Measurements from ENCODE around the gene MCCC1.

Gene MCCC1

DNA sequence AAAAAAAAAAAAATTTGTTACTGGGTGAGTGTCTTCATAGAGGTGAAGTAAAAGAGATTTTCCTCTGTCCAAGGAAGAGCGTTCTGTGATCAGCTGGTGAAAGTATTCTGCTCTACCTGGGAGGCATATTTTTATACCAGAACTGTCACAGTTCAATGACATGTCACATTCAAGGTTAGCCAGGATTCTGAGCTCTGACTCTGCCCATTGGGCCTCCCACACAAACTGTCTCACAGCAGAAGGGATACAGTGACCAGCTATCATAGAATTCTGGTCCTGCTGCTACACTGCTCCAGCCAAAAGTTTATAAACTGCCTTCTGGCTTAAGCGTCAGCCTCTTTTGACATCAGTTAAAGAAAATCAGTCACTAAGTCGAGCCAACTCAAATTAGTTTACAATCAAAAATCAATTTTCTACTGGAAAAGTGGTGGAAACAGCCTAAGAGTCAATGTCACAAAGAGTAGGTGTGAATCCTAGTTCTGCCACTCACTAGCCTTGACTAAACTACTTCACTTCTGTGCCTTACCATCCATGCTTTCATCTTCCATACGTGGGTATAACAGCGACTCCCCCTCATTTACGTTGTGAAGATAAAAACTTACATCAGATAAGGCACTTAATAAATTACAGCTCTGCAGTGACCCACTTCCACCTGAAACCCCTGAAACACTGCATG is 66.3 kb downstream of the MCCC1 start:
- no peaks in the 10 kb centered on the region for H3K4me1 ChIP-seq
- no peak for DNase-seq
- H3K27me3 ChIP-seq = no peaks in the 10 kb centered on the region
- TF ChIP-seq, protein P1, sequence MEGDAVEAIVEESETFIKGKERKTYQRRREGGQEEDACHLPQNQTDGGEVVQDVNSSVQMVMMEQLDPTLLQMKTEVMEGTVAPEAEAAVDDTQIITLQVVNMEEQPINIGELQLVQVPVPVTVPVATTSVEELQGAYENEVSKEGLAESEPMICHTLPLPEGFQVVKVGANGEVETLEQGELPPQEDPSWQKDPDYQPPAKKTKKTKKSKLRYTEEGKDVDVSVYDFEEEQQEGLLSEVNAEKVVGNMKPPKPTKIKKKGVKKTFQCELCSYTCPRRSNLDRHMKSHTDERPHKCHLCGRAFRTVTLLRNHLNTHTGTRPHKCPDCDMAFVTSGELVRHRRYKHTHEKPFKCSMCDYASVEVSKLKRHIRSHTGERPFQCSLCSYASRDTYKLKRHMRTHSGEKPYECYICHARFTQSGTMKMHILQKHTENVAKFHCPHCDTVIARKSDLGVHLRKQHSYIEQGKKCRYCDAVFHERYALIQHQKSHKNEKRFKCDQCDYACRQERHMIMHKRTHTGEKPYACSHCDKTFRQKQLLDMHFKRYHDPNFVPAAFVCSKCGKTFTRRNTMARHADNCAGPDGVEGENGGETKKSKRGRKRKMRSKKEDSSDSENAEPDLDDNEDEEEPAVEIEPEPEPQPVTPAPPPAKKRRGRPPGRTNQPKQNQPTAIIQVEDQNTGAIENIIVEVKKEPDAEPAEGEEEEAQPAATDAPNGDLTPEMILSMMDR (IDR thresholded peaks at IDR 0.05; ENCODE audit: low read depth, low read length) = no peak
- no peaks in the 10 kb centered on the region for H3K9me3 ChIP-seq
- no peak overlapping the region for H3K4me3 ChIP-seq (ENCODE audit: low read depth, low read length)
- H3K36me3 ChIP-seq = peaks cover 27% of the 10 kb centered on the region

DNA sequence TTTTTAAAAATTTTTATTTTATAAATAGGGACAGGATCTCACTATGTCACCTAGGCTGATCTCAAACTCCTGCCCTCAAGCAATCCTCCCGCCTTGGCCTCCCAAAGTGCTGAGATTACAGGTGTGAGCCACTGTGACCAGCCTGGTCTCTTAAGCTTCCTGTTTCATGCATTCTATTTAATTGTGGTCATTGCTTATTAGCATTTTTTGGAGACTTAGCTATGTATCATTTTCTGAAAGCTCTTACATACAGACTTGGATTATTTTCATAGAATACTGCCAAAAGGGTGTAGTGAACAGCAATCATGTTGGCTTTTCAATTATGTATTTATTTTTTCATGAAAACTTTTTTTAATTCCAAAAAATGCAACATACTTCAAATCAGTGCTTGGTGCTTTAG is 67.5 kb downstream of the MCCC1 start:
- H3K36me3 ChIP-seq = peaks cover 27% of the 10 kb centered on the region
- H3K4me1 ChIP-seq = no peaks in the 10 kb centered on the region
- TF ChIP-seq, protein P1 (IDR thresholded peaks at IDR 0.05; ENCODE audit: low read depth, low read length) = no peak
- no peak overlapping the region for H3K4me3 ChIP-seq (ENCODE audit: low read depth, low read length)
- DNase-seq = no peak
- no peaks in the 10 kb centered on the region for H3K9me3 ChIP-seq
- H3K27me3 ChIP-seq = no peaks in the 10 kb centered on the region

DNA sequence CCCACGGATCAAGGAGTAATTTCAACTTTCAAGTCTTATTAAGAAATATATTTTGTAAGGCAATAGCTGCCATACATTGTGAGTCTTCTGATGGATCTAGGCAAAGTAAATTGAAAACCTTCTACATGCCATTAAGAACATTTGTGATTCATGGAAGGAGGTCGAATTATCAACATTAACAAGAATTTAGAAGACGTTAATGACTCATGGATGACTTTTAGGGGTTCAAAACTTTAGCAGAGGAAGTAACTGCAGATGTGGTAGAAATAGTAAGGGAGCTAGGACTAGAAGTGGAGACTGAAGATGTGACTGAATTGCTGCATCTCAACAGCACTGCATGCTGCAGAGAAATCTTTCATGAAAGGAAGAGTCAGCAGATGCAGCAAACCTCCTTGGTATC is 70.9 kb downstream of the MCCC1 start:
- Histone ChIP-seq H3K4me1 (no peaks in the 10 kb centered on the region), H3K9me3 (no peaks in the 10 kb centered on the region), H3K4me3 (ENCODE audit: low read depth, low read length) (no peak overlapping the region), H3K27me3 (no peaks in the 10 kb centered on the region), H3K36me3 (peaks cover 29% of the 10 kb centered on the region)
- DNase-seq = no peak
- TF ChIP-seq, protein P1 (IDR thresholded peaks at IDR 0.05; ENCODE audit: low read depth, low read length) = no peak

DNA sequence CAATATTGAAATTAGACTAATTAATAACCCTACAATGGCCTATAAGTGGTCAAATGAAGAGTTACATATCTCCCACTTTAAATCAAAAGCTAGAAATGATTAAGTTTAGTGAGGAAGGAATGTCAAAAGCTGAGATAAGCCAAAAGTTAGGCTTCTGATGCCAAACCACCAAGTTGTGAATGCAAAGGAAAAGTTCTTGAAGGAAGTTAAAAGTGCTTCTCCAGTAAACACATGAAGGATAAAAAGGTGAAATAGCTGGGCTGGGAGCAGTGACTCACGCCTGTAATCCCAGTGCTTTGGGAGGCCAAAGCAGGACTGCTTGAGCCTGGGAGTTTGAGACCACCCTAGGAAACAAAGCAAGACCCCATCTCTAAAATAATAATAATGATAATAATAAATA is 72.0 kb downstream of the MCCC1 start:
- TF ChIP-seq, protein P1 (IDR thresholded peaks at IDR 0.05; ENCODE audit: low read depth, low read length) = no peak
- H3K4me3 ChIP-seq (ENCODE audit: low read depth, low read length) = no peak overlapping the region
- no peaks in the 10 kb centered on the region for H3K27me3 ChIP-seq
- no peaks in the 10 kb centered on the region for H3K9me3 ChIP-seq
- no peak for DNase-seq
- no peaks in the 10 kb centered on the region for H3K4me1 ChIP-seq
- H3K36me3 ChIP-seq = peaks cover 24% of the 10 kb centered on the region

DNA sequence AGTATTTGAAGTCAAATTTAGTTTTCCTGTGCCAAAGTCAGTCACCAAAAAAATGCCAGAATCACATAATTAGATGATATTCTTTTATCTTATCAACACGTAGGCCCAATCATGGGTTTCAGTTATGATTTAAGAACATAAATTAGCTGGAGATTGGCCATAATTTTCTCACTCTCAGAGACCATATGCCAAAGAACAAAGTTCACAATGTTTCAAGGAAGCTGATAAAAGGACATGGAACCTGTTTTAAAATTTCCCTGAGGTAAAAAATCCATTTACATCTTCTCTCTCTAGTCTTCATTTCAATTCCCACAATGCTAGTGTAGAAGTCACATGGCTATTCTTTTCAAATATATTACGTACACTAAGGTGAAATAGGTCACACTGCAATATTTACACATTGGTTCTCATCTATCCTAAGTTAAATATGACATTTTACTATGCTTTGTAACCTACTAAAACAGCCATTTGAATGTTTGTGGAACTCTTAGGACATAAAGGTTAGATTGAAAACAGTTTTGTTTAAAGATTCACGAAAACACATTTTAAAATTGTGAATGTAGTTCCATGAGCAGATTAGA is 76.3 kb downstream of the MCCC1 start:
- TF ChIP-seq, protein P1 (IDR thresholded peaks at IDR 0.05; ENCODE audit: low read depth, low read length) = no peak
- H3K9me3 ChIP-seq = no peaks in the 10 kb centered on the region
- H3K36me3 ChIP-seq = peaks cover 18% of the 10 kb centered on the region
- H3K4me3 ChIP-seq (ENCODE audit: low read depth, low read length) = no peak overlapping the region
- no peaks in the 10 kb centered on the region for H3K27me3 ChIP-seq
- no peaks in the 10 kb centered on the region for H3K4me1 ChIP-seq
- no peak for DNase-seq

DNA sequence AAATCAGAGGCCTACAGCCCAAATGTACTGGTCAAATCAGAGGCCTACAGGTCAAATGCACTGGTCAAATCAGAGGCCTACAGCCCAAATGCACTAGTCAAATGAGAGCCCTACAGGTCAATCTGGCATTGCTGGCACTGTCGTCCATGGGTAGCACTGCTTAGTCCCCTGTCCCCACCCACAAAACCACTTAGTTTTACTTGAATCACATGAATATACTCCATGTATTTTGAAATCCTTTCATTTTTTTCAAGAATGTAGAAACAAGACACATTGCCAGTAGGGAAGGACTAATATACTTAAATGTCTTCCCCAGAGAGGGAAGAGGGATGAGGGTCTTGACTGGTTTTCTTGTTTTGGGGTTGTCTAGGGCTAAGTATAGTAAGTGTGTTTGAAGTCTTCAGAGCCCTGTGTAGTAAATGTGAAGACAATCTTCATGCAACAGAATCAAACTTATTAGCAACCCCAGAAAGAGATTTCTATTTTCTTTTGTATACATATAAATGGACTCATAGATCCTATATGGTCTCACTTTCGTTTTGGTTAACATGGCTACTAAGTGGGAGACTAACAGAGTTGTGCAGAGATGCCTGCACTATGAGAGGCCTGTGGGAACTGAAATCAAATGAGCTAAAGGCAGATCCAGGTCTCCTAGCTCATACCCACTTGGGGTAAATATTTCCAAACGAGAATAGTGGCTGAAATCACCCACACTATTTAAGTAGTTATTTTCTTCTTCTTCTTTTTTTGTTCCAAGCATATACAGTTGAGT is 80.7 kb downstream of the MCCC1 start:
- H3K36me3 ChIP-seq = peaks cover 33% of the 10 kb centered on the region
- no peak for DNase-seq
- H3K27me3 ChIP-seq = no peaks in the 10 kb centered on the region
- H3K9me3 ChIP-seq = no peaks in the 10 kb centered on the region
- TF ChIP-seq, protein P1 (IDR thresholded peaks at IDR 0.05; ENCODE audit: low read depth, low read length) = no peak
- H3K4me3 ChIP-seq (ENCODE audit: low read depth, low read length) = no peak overlapping the region
- no peaks in the 10 kb centered on the region for H3K4me1 ChIP-seq
